ENCODE measurements around the gene CBFB.

DNA sequence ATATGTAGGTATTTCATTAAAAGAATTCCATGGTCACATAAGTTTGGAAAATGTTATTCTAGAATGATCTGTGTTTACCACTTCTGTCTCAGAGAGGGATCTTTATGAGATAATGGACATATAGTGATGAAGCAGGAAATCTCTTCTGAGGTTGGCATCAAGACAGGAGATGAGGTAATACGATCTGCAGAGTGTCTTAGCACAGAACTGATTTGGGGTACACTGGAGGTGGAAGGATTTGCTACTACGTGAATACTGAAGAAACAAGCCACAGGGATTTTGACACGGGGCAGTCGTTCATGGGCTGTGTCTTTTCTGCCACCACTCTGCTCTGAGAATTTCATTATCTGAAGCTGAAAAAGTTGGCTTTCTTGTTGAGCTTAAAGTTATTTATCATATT lies 5.5 kb downstream of the CBFB start:
- TF ChIP-seq GATA2 (IDR thresholded peaks at IDR 0.05; ENCODE audit: low read depth, low read length) (no peak), GATA3 (IDR thresholded peaks at IDR 0.05; ENCODE audit: low read depth, low read length) (no peak)
